Mucosa of rectum (tissue), 2 donors: ENCODE results near the gene GNG14.
A peak's percentile ranks its signal among the peaks of the same experiment; 100 is the strongest.

ENCODE experiments used
- H3K27ac ChIP-seq, 2 donors: one replicate each; pipeline ENCODE4 v1.7.0; 2013; ENCODE audit warnings: inconsistent platforms in 2 of 2, low read depth in 2 of 2, low read length in 2 of 2
- H3K27me3 ChIP-seq, 2 donors: one replicate each; pipeline ENCODE4 v1.7.0; 2013; ENCODE audit warnings: low read length in 2 of 2; ENCODE audit not compliant: control insufficient read depth in 2 of 2, insufficient read depth in 2 of 2
- H3K36me3 ChIP-seq, 2 donors: one replicate each; pipeline ENCODE4 v1.7.0; 2013; ENCODE audit warnings: low read length in 2 of 2; ENCODE audit not compliant: control insufficient read depth in 2 of 2, insufficient read depth in 2 of 2
- H3K4me1 ChIP-seq, 2 donors: one replicate each; pipeline ENCODE4 v1.7.0; 2013; ENCODE audit warnings: low read length in 2 of 2, mild to moderate bottlenecking in 1 of 2; ENCODE audit not compliant: control insufficient read depth in 2 of 2, insufficient read depth in 2 of 2
- H3K4me3 ChIP-seq, 2 donors: one replicate each; pipeline ENCODE4 v1.7.0; 2013; ENCODE audit warnings: low read length in 2 of 2
- H3K9ac ChIP-seq, 2 donors: one replicate each; pipeline ENCODE4 v1.7.0; 2013; ENCODE audit warnings: low read length in 2 of 2, low read depth in 1 of 2, mild to moderate bottlenecking in 1 of 2
- H3K9me3 ChIP-seq, 2 donors: one replicate each; pipeline ENCODE4 v1.7.0; 2013; ENCODE audit warnings: low read length in 2 of 2; ENCODE audit not compliant: control insufficient read depth in 2 of 2
- donor health status: healthy.
- donor health status: Normal muscosa, but diverticular disease.

GNG14 gene

DNA sequence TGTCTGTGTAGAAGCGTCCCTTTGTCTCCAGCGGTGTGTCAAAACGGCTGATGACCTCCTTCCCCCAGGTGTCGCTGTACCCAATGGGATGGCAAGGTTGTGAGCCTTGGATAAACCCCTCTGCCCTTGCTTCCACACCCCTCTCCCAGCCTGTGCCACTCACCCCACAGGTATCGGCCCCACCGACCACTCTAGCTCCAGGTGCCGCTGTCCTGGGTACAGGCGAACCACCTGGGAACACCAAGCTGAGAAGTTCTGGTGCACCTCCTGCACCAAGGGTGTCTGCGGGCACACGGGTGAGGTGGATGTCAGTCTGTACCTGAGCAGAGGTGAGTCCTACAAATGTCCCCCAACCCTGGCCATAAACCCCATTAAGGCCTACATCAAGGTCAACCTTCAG, 37.9 kb upstream of the GNG14 start:
- Histone ChIP-seq H3K9ac (no peak overlapping the region), H3K27ac (no peak overlapping the region), H3K36me3 (peaks cover under 1 to 10% of the 10 kb centered on the region in 2 donors), H3K4me3 (no peak overlapping the region), H3K27me3 (no peaks in the 10 kb centered on the region), H3K9me3 (no peaks in the 10 kb centered on the region), H3K4me1 (peaks cover 5 to 6% of the 10 kb centered on the region in 2 donors)

DNA sequence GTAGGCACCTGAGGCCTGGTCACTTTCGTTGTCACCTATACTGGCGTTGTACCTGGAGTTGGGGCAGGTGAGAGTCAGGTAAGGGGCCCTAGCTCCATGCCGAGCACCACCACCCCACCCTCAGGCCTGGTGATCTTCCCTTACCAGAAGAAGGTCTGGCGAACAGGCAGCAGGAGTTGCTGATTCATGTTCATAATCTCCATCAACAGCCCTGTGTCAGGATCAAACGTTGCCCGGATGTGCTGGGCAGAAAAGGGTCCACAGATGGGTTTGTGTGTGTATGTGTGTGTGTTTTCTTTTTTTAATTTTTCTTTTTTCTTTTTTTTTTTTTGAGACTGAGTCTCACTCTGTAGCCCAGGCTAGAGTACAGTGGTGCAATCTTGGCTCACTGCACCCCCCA, 35.6 kb upstream of the GNG14 start:
- Histone ChIP-seq H3K27me3 (no peaks in the 10 kb centered on the region), H3K9me3 (no peaks in the 10 kb centered on the region), H3K9ac (no peak overlapping the region), H3K27ac (no peak overlapping the region), H3K4me3 (no peak overlapping the region), H3K4me1 (peaks cover 5 to 6% of the 10 kb centered on the region in 2 donors), H3K36me3 (peaks cover 12 to 28% of the 10 kb centered on the region in 2 donors)

DNA sequence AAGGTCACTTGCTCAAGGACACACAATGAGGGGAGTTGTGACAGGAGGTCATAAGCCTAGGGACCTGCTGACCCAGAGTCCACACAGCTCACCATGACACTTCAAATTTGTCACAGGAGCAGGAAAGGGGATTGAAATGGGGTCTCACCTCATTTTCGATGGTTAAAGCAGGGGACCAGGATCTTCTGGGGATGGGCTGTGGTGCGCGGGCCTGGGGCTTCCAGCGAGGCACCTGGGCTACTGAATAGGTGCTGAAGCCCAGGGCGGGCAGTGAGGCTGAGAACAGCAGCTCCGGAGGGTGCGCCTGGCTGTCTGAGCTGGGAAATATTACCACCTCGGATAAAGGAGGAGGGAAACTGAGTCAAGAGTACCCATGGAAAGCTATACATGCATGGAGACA, 32.3 kb upstream of the GNG14 start:
- Histone ChIP-seq H3K4me1 (no peaks in the 10 kb centered on the region), H3K4me3 (no peak overlapping the region), H3K27ac (no peak overlapping the region), H3K27me3 (no peaks in the 10 kb centered on the region), H3K36me3 (peaks cover 16 to 39% of the 10 kb centered on the region in 2 donors), H3K9ac (no peak overlapping the region), H3K9me3 (no peaks in the 10 kb centered on the region)

DNA sequence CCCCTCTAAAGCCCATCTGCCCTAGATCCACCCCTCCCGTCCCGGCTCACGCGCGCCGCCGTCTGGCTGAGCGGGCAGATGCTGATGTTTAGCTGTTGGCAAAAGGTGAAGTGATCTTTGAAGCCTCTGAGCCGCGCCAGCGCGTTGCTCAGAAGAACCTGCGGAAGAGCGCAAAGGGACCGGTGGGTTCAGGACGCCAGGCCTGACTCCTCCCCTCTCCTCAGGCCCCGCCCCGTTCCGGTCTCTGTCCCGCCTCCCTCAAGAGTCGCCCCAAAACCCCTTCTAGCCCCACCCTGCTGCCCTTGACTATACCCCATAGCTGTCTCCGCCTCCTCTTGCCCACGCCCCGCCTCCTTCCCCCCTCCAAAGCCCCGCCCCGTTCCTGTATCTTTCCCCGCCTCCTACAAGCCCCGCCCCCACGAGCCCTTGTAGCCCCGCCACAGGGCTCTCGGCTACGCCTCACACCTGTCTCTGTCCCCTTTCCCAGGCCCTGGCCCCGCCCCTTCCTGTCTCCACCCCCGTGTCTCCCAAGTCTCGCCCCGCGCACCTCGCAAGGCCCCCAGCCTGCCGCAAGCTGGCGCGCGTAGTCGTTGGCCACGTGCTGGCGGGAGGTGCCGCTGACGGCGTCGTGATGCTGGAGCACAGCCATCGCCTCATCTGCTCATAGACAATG, 30.8 kb upstream of the GNG14 start:
- no peak overlapping the region for H3K27ac ChIP-seq
- H3K27me3 ChIP-seq = no peaks in the 10 kb centered on the region
- H3K9me3 ChIP-seq = no peaks in the 10 kb centered on the region
- no peak overlapping the region for H3K4me3 ChIP-seq
- H3K36me3 ChIP-seq = peaks cover 22 to 42% of the 10 kb centered on the region in 2 donors
- H3K4me1 ChIP-seq = no peaks in the 10 kb centered on the region
- H3K9ac ChIP-seq = no peak overlapping the region

DNA sequence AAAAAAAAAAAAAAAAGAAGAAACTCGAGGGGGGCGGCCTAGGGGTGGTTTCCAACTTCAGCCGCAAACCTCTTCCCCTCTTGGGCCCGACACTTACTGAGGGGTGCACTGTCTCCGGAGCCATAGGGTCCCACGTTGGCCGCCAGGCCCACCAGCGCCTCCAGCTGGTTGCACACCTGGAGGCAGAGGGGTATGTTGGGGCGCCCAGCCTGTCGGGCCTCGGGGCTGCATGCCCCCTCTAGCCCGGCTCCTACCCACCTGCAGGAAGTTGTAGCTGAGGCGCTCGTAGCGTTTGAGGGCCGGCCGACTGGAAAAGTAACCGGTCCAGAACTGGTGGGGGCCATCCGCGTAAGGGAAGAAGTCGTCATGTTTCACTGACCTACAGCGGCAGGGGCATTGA, 29.8 kb upstream of the GNG14 start:
- Histone ChIP-seq H3K9me3 (no peaks in the 10 kb centered on the region), H3K4me3 (no peak overlapping the region), H3K36me3 (peaks cover 22 to 42% of the 10 kb centered on the region in 2 donors), H3K4me1 (no peaks in the 10 kb centered on the region), H3K27ac (no peak overlapping the region), H3K9ac (no peak overlapping the region), H3K27me3 (no peaks in the 10 kb centered on the region)

DNA sequence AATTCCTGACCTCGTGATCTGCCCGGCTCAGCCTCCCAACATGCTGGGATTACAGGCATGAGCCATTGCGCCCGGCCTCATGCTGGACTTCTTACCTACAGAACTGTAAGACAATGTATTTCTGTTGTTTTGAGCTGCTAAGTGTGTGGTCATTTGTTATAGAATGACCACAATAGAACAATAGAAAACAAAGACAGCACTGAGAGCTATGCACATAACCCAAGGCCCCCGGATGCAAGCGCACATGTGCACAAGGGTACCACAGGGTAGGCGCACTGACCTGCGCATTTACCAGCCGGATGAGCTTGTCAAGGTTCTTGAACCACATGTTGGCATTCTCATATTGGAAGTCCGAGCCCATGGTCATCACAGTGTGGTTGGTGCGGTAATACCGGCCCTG, 26.8 kb upstream of the GNG14 start:
- Histone ChIP-seq H3K9ac (no peak overlapping the region), H3K36me3 (peaks cover 24 to 45% of the 10 kb centered on the region in 2 donors), H3K9me3 (no peaks in the 10 kb centered on the region), H3K4me1 (peaks cover 7 to 9% of the 10 kb centered on the region in 2 donors), H3K27me3 (no peaks in the 10 kb centered on the region), H3K27ac (no peak overlapping the region), H3K4me3 (no peak overlapping the region)

DNA sequence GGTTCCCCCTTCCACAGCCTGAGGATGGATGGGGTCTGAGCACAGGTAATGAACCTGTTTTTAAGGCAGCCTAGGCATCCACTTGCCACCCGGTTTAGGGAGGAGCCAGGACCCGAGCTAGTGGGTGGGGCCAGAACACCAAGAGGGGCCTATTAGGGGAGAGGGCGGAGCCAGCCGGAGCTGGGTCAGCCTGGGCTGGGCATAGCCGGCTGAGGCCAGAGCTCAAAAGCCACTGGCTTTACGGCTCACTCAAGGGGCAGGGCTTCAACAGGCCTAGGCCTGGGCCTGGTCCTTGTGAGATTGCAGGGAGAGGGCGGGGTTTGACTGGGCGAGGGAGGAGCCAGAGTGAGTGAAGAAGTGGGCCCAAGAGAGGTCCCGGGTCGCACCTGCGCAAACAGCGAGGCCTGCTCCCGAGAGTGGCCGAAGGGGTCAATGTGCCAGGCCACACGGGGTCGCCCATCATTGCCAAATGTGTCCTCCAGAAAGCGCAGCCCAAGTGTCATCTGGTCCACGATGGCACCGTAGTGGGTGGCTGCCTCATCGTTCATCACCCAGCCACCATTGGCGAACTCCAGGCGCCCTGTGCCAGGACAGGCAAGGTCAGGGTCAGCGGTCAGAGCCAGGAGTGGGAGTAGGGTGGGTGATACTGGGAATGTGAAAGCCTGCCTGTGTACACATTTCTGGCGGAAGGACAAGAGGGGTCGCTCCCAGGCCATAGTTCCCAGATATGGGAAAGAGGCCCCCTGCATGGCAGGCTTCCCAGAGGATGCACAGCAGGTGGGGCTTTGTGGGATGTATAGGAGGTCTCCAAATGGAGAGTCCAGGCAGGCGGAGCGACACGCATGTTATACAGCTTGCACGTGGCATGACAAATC, 23.2 kb upstream of the GNG14 start:
- H3K36me3 ChIP-seq = peaks cover 15 to 37% of the 10 kb centered on the region in 2 donors
- H3K4me3 ChIP-seq = no peak overlapping the region
- H3K4me1 ChIP-seq = peaks cover 25 to 30% of the 10 kb centered on the region in 2 donors
- H3K27me3 ChIP-seq = no peaks in the 10 kb centered on the region
- H3K9ac ChIP-seq = peak overlapping the region in 1 of 2 donors; percentile 2
- H3K27ac ChIP-seq = no peak overlapping the region
- H3K9me3 ChIP-seq = no peaks in the 10 kb centered on the region

DNA sequence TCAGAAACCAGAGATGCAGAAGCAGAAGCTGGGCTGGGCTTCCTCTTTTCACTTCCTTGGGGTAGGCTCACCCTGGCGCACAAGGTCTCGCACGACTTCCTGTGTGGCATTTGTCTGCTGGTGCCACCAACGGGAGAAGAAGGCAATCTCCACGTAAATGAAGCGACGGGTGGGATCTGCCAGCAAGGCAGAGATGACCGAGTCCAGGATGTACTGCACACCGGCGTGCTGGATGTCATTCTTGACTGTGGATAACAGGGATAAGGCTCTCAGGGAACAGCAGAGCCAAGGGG, 22.6 kb upstream of the GNG14 start:
- H3K9me3 ChIP-seq = no peaks in the 10 kb centered on the region
- peak overlapping the region in 1 of 2 donors; percentile 64 for H3K27ac ChIP-seq
- H3K4me1 ChIP-seq = peaks cover 29 to 34% of the 10 kb centered on the region in 2 donors
- H3K36me3 ChIP-seq = peaks cover 15 to 33% of the 10 kb centered on the region in 2 donors
- H3K27me3 ChIP-seq = no peaks in the 10 kb centered on the region
- peak overlapping the region in 1 of 2 donors; percentile 3 for H3K9ac ChIP-seq
- peak overlapping the region in 1 of 2 donors; percentile 91 for H3K4me3 ChIP-seq

DNA sequence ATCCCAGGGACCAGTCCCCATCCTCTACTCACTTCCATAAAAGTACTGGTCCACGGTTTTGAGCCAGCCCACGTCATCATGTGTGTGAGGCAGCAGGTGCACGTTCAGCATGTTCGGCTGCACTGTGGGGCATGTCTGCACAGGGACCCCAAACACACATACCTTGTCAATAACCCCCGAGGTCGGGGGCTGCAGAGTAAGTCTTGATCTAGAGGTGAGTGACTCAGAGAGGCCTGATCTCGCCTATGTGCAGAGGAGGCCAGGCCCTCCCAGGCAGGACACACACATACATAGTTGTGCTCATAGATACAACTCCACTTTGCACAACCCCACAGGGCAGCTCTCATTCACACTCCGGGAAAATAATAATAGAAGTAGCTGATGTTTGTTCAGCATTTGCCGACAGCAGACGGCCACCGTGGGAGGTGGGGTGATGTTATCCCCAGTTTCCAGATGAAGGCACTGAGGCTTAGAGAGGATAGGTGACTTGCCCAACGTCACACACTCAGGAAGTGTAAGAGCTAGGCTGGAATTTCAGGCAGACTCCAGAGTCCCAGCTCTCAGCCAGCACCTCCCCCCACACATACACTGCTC, 22.0 kb upstream of the GNG14 start:
- Histone ChIP-seq H3K9me3 (no peaks in the 10 kb centered on the region), H3K9ac (peak overlapping the region; percentile 73 to 81), H3K4me1 (peaks cover 34 to 37% of the 10 kb centered on the region in 2 donors), H3K36me3 (peaks cover 15 to 30% of the 10 kb centered on the region in 2 donors), H3K27me3 (no peaks in the 10 kb centered on the region), H3K27ac (peak overlapping the region in 1 of 2 donors; percentile 64), H3K4me3 (peak overlapping the region; percentile 87 to 91)
